Smooth muscle cell (in vitro differentiated cells): ENCODE data around the gene STXBP4. TPM values are rescaled to one million over a fixed set of nuclear protein-coding genes. Genes with fewer than 3 reads are reported as not detected.

Experiments
- DNase-seq: peaks from one replicate; lab custom pipeline; 2025; ENCODE audit not compliant: unreplicated experiment; lab: John Stamatoyannopoulos, UW
- H2AFZ ChIP-seq: fragments of 200-600 bp; sonication (generic); 2 replicates; pipeline ENCODE4 v1.6.0; 2016; ENCODE audit warnings: antibody characterized with exemption, low read depth, mild to moderate bottlenecking
- H3F3A ChIP-seq: fragments of 200-600 bp; sonication (generic); 2 replicates; pipeline ENCODE4 v1.6.0; 2017; ENCODE audit warnings: antibody characterized with exemption, low read depth
- H3K27ac ChIP-seq: fragments of 200-600 bp; sonication (generic); 2 replicates; pipeline ENCODE4 v1.5.1; 2016; ENCODE audit warnings: low read depth, mild to moderate bottlenecking
- H3K27me3 ChIP-seq: fragments of 200-600 bp; sonication (generic); 2 replicates; pipeline ENCODE4 v1.6.1; 2016; ENCODE audit warnings: low read depth, mild to moderate bottlenecking
- H3K36me3 ChIP-seq: fragments of 200-600 bp; sonication (generic); 2 replicates; pipeline ENCODE4 v1.5.1; 2016; ENCODE audit warnings: low read depth
- H3K4me1 ChIP-seq: fragments of 200-600 bp; sonication (generic); 2 replicates; pipeline ENCODE4 v1.5.1; 2016; ENCODE audit warnings: low read depth
- H3K4me2 ChIP-seq: fragments of 200-600 bp; sonication (generic); 2 replicates; pipeline ENCODE4 v1.6.0; 2016; ENCODE audit warnings: mild to moderate bottlenecking
- H3K4me3 ChIP-seq: fragments of 200-600 bp; sonication (generic); 2 replicates; pipeline ENCODE4 v1.5.1; 2016; ENCODE audit warnings: mild to moderate bottlenecking
- H3K79me2 ChIP-seq: fragments of 200-600 bp; sonication (generic); 2 replicates; pipeline ENCODE4 v1.6.0; 2016; ENCODE audit warnings: low read depth, mild to moderate bottlenecking
- H3K9ac ChIP-seq: fragments of 200-600 bp; sonication (generic); 2 replicates; pipeline ENCODE4 v1.6.0; 2016; ENCODE audit warnings: low read depth
- H3K9me3 ChIP-seq: fragments of 200-600 bp; sonication (generic); replicated peaks from 2 replicates; pipeline ENCODE4 v1.5.1; 2016; ENCODE audit warnings: low read depth
- H4K20me1 ChIP-seq: fragments of 200-600 bp; sonication (generic); 2 replicates; pipeline ENCODE4 v1.6.0; 2016; ENCODE audit warnings: low read depth
- CTCF ChIP-seq: fragments of 200-600 bp; sonication (generic); IDR thresholded peaks from 2 replicates; pipeline ENCODE4 v1.5.1; 2017; ENCODE audit warnings: borderline replicate concordance, mild to moderate bottlenecking, antibody characterized with exemption; ENCODE audit not compliant: insufficient read depth, poor library complexity, severe bottlenecking
- WGBS: methylation state at CpG from one replicate; pipeline ENCODE4 v1.1.7; 2016; ENCODE audit warnings: low lambda C conversion rate; 5-methylcytosine and 5-hydroxymethylcytosine counted together
- polyA plus RNA-seq: library from polyadenylated mRNA; unstranded; fragments of >200 nt; fragmentation: Nextera tagmentation; extraction: Ambion mirVana; gene quantifications from 2 replicates; pipeline ENCODE4 v1.2.1, GENCODE V29; 2016
- total RNA-seq: library from RNA; depleted of rRNA; stranded (reverse); fragments of >200 nt; gene quantifications from 2 replicates; pipeline ENCODE4 v1.2.3, GENCODE V29; 2014

STXBP4 gene
- total and polyA plus RNA-seq, 2 experiments from 2014 or later = 5.7 to 59.5 TPM

- Histone ChIP-seq H2AFZ (no peak overlapping the region), H3K27ac (no peak overlapping the region), H3K9ac (no peak overlapping the region), H3K4me2 (no peak overlapping the region), H3K36me3 (no peaks in the 10 kb centered on the region), H3F3A (no peaks in the 10 kb centered on the region), H4K20me1 (no peaks in the 10 kb centered on the region), H3K4me3 (no peak overlapping the region), H3K4me1 (no peaks in the 10 kb centered on the region), H3K79me2 (no peaks in the 10 kb centered on the region), H3K27me3 (no peaks in the 10 kb centered on the region), H3K9me3 (no peaks in the 10 kb centered on the region)
- TF ChIP-seq CTCF = no peak
- no peak for DNase-seq
These were observed 180.9 kb downstream of the STXBP4 start for GRCh38 chr17:55149485-55149884.

GRCh38 chr17:55152236-55152635 lies 183.7 kb downstream of the STXBP4 start:
- no peaks in the 10 kb centered on the region for H3F3A ChIP-seq
- no peaks in the 10 kb centered on the region for H4K20me1 ChIP-seq
- 72% methylated on average over 4 of the region's 4 CpGs for WGBS
- no peak for TF ChIP-seq CTCF
- H3K9ac ChIP-seq = no peak overlapping the region
- DNase-seq = no peak
- H3K36me3 ChIP-seq = no peaks in the 10 kb centered on the region
- H3K27ac ChIP-seq = no peak overlapping the region
- no peak overlapping the region for H2AFZ ChIP-seq
- H3K4me3 ChIP-seq = no peak overlapping the region
- no peaks in the 10 kb centered on the region for H3K27me3 ChIP-seq
- no peak overlapping the region for H3K4me2 ChIP-seq
- no peaks in the 10 kb centered on the region for H3K9me3 ChIP-seq
- H3K4me1 ChIP-seq = no peaks in the 10 kb centered on the region
- no peaks in the 10 kb centered on the region for H3K79me2 ChIP-seq

- no peaks in the 10 kb centered on the region for H3K36me3 ChIP-seq
- TF ChIP-seq CTCF = no peak
- H3K9ac ChIP-seq = no peak overlapping the region
- H3K27me3 ChIP-seq = no peaks in the 10 kb centered on the region
- no peaks in the 10 kb centered on the region for H4K20me1 ChIP-seq
- no peak overlapping the region for H3K4me3 ChIP-seq
- H3K9me3 ChIP-seq = no peaks in the 10 kb centered on the region
- H3K79me2 ChIP-seq = no peaks in the 10 kb centered on the region
- H3K27ac ChIP-seq = no peak overlapping the region
- DNase-seq = no peak
- H3F3A ChIP-seq = no peaks in the 10 kb centered on the region
- no peaks in the 10 kb centered on the region for H3K4me1 ChIP-seq
- H2AFZ ChIP-seq = no peak overlapping the region
- H3K4me2 ChIP-seq = no peak overlapping the region
- 94% methylated on average over 2 of the region's 2 CpGs for WGBS
These were observed 185.5 kb downstream of the STXBP4 start for GRCh38 chr17:55154101-55154500.

GRCh38 chr17:55155856-55156560 lies 187.4 kb downstream of the STXBP4 start:
- Histone ChIP-seq H3K4me2 (no peak overlapping the region), H3K79me2 (no peaks in the 10 kb centered on the region), H3K9ac (no peak overlapping the region), H3F3A (no peaks in the 10 kb centered on the region), H4K20me1 (no peaks in the 10 kb centered on the region), H3K27me3 (no peaks in the 10 kb centered on the region), H2AFZ (no peak overlapping the region), H3K27ac (no peak overlapping the region), H3K4me3 (no peak overlapping the region), H3K4me1 (no peaks in the 10 kb centered on the region), H3K9me3 (no peaks in the 10 kb centered on the region), H3K36me3 (no peaks in the 10 kb centered on the region)
- TF ChIP-seq CTCF = no peak
- DNase-seq = no peak
- WGBS = 90% methylated on average over 2 of the region's 2 CpGs
